GM13976 (cell line): ENCODE data around the gene RPL27.
A peak's percentile ranks its signal among the peaks of the same experiment; 100 is the strongest.

ENCODE experiments used
- DNase-seq: peaks from one replicate; pipeline ENCODE4 v3.0.0; 2012; ENCODE audit warnings: low spot score
- in situ Hi-C: fragments of 300-500 bp; cut with MboI; formaldehyde crosslinking; loops from one replicate; pipeline ENCODE4 v1.12.0; 2022; ENCODE audit warnings: low sequenced_read_pairs, mixed read lengths, inconsistent platforms; ENCODE audit not compliant: unreplicated experiment
- TF ChIP-seq, protein P1 (sequence below): IDR thresholded peaks from 2 replicates; pipeline ENCODE4 v1.5.1; 2012; ENCODE audit warnings: borderline replicate concordance, mild to moderate bottlenecking; ENCODE audit not compliant: insufficient read depth; ENCODE audit errors: extremely low read depth, missing control alignments, control extremely low read depth

The RPL27 gene

DNA sequence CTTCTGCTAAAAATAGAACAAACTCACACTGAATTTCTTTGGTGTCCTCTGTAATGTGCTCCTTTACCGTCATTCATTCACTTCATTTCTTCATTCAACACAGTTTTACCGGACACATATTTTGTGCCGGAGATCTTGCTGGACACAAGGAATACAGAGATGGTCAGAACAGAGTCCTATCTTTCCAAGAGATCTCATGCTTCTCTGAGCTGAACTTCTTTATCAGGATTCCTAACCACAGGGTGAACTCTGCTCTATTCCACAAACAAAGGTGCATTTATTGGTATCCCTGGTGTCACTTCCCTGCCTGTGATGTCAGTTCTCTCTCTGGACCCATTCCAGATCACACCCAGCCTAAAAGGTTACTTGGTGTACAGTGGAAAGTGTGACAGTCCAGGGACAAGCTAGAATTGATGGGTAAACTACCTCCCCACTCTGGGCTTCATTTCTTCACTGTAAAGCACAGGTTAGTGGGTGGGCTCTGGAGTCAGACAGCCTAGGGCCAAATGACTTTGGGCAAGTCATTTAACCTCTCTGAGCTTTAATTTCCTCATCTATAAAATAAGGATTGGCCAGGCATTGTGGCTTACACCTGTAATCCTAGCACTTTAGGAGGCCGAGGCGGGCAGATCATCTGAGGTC is 12.6 kb downstream of the RPL27 start:
- DNase-seq, result no peak
- in situ Hi-C loops, result no loop called here
- TF ChIP-seq, protein P1, sequence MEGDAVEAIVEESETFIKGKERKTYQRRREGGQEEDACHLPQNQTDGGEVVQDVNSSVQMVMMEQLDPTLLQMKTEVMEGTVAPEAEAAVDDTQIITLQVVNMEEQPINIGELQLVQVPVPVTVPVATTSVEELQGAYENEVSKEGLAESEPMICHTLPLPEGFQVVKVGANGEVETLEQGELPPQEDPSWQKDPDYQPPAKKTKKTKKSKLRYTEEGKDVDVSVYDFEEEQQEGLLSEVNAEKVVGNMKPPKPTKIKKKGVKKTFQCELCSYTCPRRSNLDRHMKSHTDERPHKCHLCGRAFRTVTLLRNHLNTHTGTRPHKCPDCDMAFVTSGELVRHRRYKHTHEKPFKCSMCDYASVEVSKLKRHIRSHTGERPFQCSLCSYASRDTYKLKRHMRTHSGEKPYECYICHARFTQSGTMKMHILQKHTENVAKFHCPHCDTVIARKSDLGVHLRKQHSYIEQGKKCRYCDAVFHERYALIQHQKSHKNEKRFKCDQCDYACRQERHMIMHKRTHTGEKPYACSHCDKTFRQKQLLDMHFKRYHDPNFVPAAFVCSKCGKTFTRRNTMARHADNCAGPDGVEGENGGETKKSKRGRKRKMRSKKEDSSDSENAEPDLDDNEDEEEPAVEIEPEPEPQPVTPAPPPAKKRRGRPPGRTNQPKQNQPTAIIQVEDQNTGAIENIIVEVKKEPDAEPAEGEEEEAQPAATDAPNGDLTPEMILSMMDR, result no peak

DNA sequence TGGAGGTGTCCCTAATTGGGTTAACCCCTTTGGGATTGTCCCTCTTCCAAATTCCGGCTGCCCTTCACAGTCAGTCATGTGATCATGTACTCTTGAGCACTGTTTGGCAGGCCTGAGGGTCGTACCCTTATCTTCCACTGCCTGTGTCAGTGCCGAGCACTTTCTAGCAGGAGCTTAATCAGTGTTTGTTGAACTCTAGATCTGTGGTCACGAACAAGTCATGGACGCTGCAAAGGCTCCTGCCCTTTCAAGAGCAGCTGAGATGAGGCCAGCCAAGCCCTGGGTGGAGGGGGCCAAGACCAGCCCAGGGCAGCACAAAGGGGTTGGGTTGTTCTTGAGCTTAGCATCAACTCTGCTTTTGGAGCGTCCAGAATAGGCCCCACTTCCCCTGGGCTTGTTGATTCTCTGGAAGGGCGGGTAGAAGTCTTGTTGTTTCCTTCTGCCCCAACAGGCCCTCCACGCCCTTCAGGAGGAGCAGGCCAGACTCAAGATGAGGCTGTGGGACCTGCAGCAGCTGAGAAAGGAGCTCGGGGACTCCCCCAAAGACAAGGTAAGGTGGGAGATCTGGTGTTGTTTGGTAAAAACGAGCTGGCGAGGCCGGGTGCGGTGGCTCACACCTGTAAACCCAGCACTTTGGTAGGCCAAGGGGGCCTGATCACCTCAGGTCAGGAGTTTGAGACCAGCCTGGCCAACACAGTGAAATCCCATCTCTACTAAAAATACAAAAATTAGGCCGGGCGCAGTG is 13.7 kb downstream of the RPL27 start:
- DNase-seq, result no peak
- TF ChIP-seq, protein P1, result no peak
- in situ Hi-C loops, result no loop called here

- in situ Hi-C loops, result no loop called here
- no peak for DNase-seq
- TF ChIP-seq, protein P1, result no peak
Measured at GRCh38 chr17:43013296-43013695, 15.1 kb downstream of the RPL27 start.

- DNase-seq, result no peak
- TF ChIP-seq, protein P1, result no peak
- in situ Hi-C loops, result no loop called here
Measured at GRCh38 chr17:43014020-43014648, 15.9 kb downstream of the RPL27 start.

GRCh38 chr17:43014649-43015542 is 16.7 kb downstream of the RPL27 start:
- no peak for DNase-seq
- in situ Hi-C loops, result no loop called here
- TF ChIP-seq, protein P1, result no peak

DNA sequence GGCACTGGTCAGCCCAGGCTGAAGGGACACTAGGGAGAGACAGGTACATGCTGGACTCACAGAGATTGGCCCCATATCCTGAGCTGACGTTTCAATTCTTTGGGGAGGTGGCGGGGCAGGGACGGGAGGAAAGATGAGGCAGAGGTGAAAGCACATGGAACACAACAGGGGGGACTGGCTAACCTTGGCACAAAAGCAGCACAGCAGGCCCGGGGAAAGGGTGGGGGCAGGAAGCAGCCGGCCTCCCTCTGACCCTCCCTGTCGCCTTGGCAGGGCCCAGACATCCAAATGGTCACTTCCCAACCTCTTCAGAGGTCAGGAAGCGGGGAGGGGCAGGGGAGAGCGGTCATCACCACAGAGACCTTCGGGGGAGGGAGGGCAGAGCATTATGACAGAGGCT is 17.4 kb downstream of the RPL27 start:
- TF ChIP-seq, protein P1, result no peak
- DNase-seq, result peak; percentile 24
- in situ Hi-C loops, result no loop called here
